Adrenal gland (tissue), 5 donors: ENCODE measurements around the gene RAD51C.

Source experiments
- POLR2A ChIP-seq, 2 donors: fragments of 450-650 bp; IDR thresholded peaks; one replicate each; pipeline ENCODE4 v1.6.1; 2017; ENCODE audit warnings: antibody characterized with exemption in 2 of 2, mild to moderate bottlenecking in 2 of 2, moderate library complexity in 1 of 2
- TF ChIP-seq, protein P1 (sequence below), 6 experiments: fragments of 450-650 bp in 4 of 6; fragments of 200-600 bp in 2 of 6; sonication (generic) in 1 of 6; IDR thresholded peaks; 1 replicate in 5 of 6; 2 replicates in 1 of 6; pipeline versions ENCODE4 v1.5.1 to v1.8.0; 2016 to 2021; ENCODE audit warnings: antibody characterized with exemption in 6 of 6, mild to moderate bottlenecking in 2 of 6, moderate library complexity in 1 of 6
- donor health status: DM: no; HTN: no; CAD: no.

- TF ChIP-seq, protein P1, sequence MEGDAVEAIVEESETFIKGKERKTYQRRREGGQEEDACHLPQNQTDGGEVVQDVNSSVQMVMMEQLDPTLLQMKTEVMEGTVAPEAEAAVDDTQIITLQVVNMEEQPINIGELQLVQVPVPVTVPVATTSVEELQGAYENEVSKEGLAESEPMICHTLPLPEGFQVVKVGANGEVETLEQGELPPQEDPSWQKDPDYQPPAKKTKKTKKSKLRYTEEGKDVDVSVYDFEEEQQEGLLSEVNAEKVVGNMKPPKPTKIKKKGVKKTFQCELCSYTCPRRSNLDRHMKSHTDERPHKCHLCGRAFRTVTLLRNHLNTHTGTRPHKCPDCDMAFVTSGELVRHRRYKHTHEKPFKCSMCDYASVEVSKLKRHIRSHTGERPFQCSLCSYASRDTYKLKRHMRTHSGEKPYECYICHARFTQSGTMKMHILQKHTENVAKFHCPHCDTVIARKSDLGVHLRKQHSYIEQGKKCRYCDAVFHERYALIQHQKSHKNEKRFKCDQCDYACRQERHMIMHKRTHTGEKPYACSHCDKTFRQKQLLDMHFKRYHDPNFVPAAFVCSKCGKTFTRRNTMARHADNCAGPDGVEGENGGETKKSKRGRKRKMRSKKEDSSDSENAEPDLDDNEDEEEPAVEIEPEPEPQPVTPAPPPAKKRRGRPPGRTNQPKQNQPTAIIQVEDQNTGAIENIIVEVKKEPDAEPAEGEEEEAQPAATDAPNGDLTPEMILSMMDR (IDR thresholded peaks at IDR 0.05) = no peak
- TF ChIP-seq POLR2A (IDR thresholded peaks at IDR 0.05) = no peak
Observed at GRCh38 chr17:58755577-58756245, 63.3 kb downstream of the RAD51C start, which contains the start of gene PPM1E.
